HFF-Myc (cell line): Measurements from ENCODE around the gene FREM2.

Source experiments
- DNase-seq: peaks from one replicate; pipeline ENCODE4 v3.0.0-alpha.2; 2011; ENCODE audit warnings: low read depth; ENCODE audit errors: extremely low read depth
- H3K4me3 ChIP-seq: replicated peaks from 2 replicates; pipeline ENCODE4 v1.5.1; 2011; ENCODE audit warnings: low read depth, mild to moderate bottlenecking, control low read depth, low read length
- CTCF ChIP-seq: IDR thresholded peaks from 2 replicates; pipeline ENCODE4 v1.5.1; 2012; ENCODE audit warnings: mild to moderate bottlenecking, low read depth, low read length, control low read depth; ENCODE audit errors: missing control alignments

Gene FREM2

GRCh38 chr13:38767506-38768265 is 80.8 kb downstream of the FREM2 start:
- DNase-seq = no peak
- H3K4me3 ChIP-seq = no peak overlapping the region
- no peak for TF ChIP-seq CTCF

GRCh38 chr13:38769526-38769925 is 82.6 kb downstream of the FREM2 start:
- no peak overlapping the region for H3K4me3 ChIP-seq
- no peak for TF ChIP-seq CTCF
- no peak for DNase-seq

- TF ChIP-seq CTCF = no peak
- no peak for DNase-seq
- no peak overlapping the region for H3K4me3 ChIP-seq
Measured at GRCh38 chr13:38775085-38775484, 88.2 kb downstream of the FREM2 start.

- DNase-seq = no peak
- no peak for TF ChIP-seq CTCF
- no peak overlapping the region for H3K4me3 ChIP-seq
Measured at GRCh38 chr13:38777347-38778119, 90.7 kb downstream of the FREM2 start.

- no peak overlapping the region for H3K4me3 ChIP-seq
- DNase-seq = no peak
- TF ChIP-seq CTCF = no peak
Measured at GRCh38 chr13:38781539-38781938, 94.7 kb downstream of the FREM2 start.

GRCh38 chr13:38784036-38784880 is 97.4 kb downstream of the FREM2 start:
- no peak for DNase-seq
- TF ChIP-seq CTCF = no peak
- no peak overlapping the region for H3K4me3 ChIP-seq
